ENCODE data around the gene UST. TPM values are rescaled to one million over a fixed set of nuclear protein-coding genes. Genes with fewer than 3 reads are reported as not detected.
"Not testable (repeated sequence)": the region's sequence is repeated elsewhere in the genome, so short reads cannot be mapped to it uniquely, and the experiment has no call there.

The UST gene
- total and polyA plus RNA-seq, 9 of the 15 experiments (the other 6 are each of a cell fraction or from before 2014, with no cell fraction given): 0.04 to 0.10 TPM; not detected in 7

- CTCF ChIA-PET (ENCODE audit: low intra/inter-chr PET ratio); DNase-seq (ENCODE audit: extremely low read depth in 1 of 4, low spot score in 3 of 4); H3K9me1 ChIP-seq (ENCODE audit: control insufficient read depth, insufficient read depth, low read length); in situ Hi-C loops (cut with MboI); H3K79me2 ChIP-seq (ENCODE audit: control insufficient read depth, insufficient read depth, low read length); H2AFZ ChIP-seq (ENCODE audit: low read depth, low read length); FAIRE-seq; H3K4me2 ChIP-seq (ENCODE audit: insufficient read depth, low read length); H3K9me3 ChIP-seq (replicated peaks; ENCODE audit: control insufficient read depth, insufficient read depth, low read depth, low read length); H4K20me1 ChIP-seq (replicated peaks; ENCODE audit: control insufficient read depth, insufficient read depth, low read length); H3K9ac ChIP-seq (ENCODE audit: insufficient read depth in 1 of 2, low read depth in 2 of 2, low read length in 2 of 2); H3K4me3 ChIP-seq; BruUV-seq (replicated peaks); H3K27ac ChIP-seq (ENCODE audit: extremely low read depth, low read depth, low read length); H3K36me3 ChIP-seq (ENCODE audit: control insufficient read depth, insufficient read depth, low read length); H3K4me1 ChIP-seq (replicated peaks in 1 of 2; ENCODE audit: control insufficient read depth in 2 of 2, insufficient read depth in 2 of 2, low read length in 2 of 2); ATAC-seq: not testable (repeated sequence)
- intact Hi-C loops (cut with micrococcal nuclease): loop anchor here (1.0 kb wide), 1 partner anchor 32 kb away; no protein-coding TSS in a partner anchor
- 0% methylated on average over 5 of the region's 7 CpGs for WGBS (ENCODE audit: insufficient coverage, low coverage, missing lambda C conversion rate)
- H3K27me3 ChIP-seq (ENCODE audit: control insufficient read depth in 2 of 2, insufficient read depth in 2 of 2, low read length in 2 of 2): peaks cover 7 to 13% of the 10 kb centered on the region in 2 experiments; a peak in 4 of 5 replicates
- POLR2A ChIA-PET: interaction anchor here (0.5 to 1.1 kb wide), 3 partner anchors 11 to 125 kb away, joined by 3 read pairs; no protein-coding TSS in a partner anchor
Observed at GRCh38 chr6:148880742-148881141, 133.9 kb downstream of the UST start.

GRCh38 chr6:148881593-148882311 lies 134.9 kb downstream of the UST start:
- no TSS peak for BruUV-seq (replicated peaks)
- ATAC-seq: no peak
- peaks cover 13 to 16% of the 10 kb centered on the region in 2 experiments for H3K27me3 ChIP-seq (ENCODE audit: control insufficient read depth in 2 of 2, insufficient read depth in 2 of 2, low read length in 2 of 2)
- no peaks in the 10 kb centered on the region for H3K9me3 ChIP-seq (replicated peaks; ENCODE audit: control insufficient read depth, insufficient read depth, low read depth, low read length)
- intact Hi-C loops (cut with micrococcal nuclease) (no loop called here), in situ Hi-C loops (cut with MboI) (no loop called here)
- no peaks in the 10 kb centered on the region for H3K9me1 ChIP-seq (ENCODE audit: control insufficient read depth, insufficient read depth, low read length)
- no peak overlapping the region for H3K27ac ChIP-seq (ENCODE audit: extremely low read depth, low read depth, low read length)
- H3K4me1 ChIP-seq (replicated peaks in 1 of 2; ENCODE audit: control insufficient read depth in 2 of 2, insufficient read depth in 2 of 2, low read length in 2 of 2): no peaks in the 10 kb centered on the region
- TF ChIP-seq HEY1 (CRISPR knock-in tag; IDR thresholded peaks at IDR 0.05; ENCODE audit: borderline replicate concordance) (no peak), SIN3A (IDR thresholded peaks at IDR 0.05; ENCODE audit: borderline replicate concordance in 2 of 2, control insufficient read depth in 1 of 2, low read depth in 2 of 2, low read length in 2 of 2) (no peak), CEBPG (CRISPR knock-in tag; IDR thresholded peaks at IDR 0.05) (no peak), CEBPG (tag; conservative IDR thresholded peaks at IDR 0.05 in 1 of 2, IDR thresholded peaks at IDR 0.05 in 1 of 2) (no peak), COPS2 (conservative IDR thresholded peaks at IDR 0.05) (no peak), GTF2A2 (tag; IDR thresholded peaks at IDR 0.05) (no peak), NBN (IDR thresholded peaks at IDR 0.05; ENCODE audit: low read depth) (no peak)
- ChIA-PET CTCF (ENCODE audit: low intra/inter-chr PET ratio) (no interaction called here), POLR2A (interaction anchor here (1.1 kb wide), 1 partner anchor 30 kb away, joined by 3 read pairs; no protein-coding TSS in a partner anchor)
- H4K20me1 ChIP-seq (replicated peaks; ENCODE audit: control insufficient read depth, insufficient read depth, low read length): no peaks in the 10 kb centered on the region
- no peak for FAIRE-seq
- no peak overlapping the region for H2AFZ ChIP-seq (ENCODE audit: low read depth, low read length)
- no peak overlapping the region for H3K9ac ChIP-seq (ENCODE audit: insufficient read depth in 1 of 2, low read depth in 2 of 2, low read length in 2 of 2)
- WGBS (ENCODE audit: insufficient coverage, low coverage, missing lambda C conversion rate): under 1% methylated on average over 8 of the region's 9 CpGs
- no peak overlapping the region for H3K4me2 ChIP-seq (ENCODE audit: insufficient read depth, low read length)
- no peak for DNase-seq (ENCODE audit: extremely low read depth in 1 of 4, low spot score in 3 of 4)
- H3K36me3 ChIP-seq (ENCODE audit: control insufficient read depth, insufficient read depth, low read length): no peaks in the 10 kb centered on the region
- H3K4me3 ChIP-seq: no peak overlapping the region
- no peaks in the 10 kb centered on the region for H3K79me2 ChIP-seq (ENCODE audit: control insufficient read depth, insufficient read depth, low read length)
